ENCODE measurements around the gene GPR142. TPM values are rescaled to one million over a fixed set of nuclear protein-coding genes. Genes with fewer than 3 reads are reported as not detected.
"Not testable (repeated sequence)": the region's sequence is repeated elsewhere in the genome, so short reads cannot be mapped to it uniquely, and the experiment has no call there.

The GPR142 gene
- total RNA-seq, 2 experiments from 2014 or later, result not detected

DNA sequence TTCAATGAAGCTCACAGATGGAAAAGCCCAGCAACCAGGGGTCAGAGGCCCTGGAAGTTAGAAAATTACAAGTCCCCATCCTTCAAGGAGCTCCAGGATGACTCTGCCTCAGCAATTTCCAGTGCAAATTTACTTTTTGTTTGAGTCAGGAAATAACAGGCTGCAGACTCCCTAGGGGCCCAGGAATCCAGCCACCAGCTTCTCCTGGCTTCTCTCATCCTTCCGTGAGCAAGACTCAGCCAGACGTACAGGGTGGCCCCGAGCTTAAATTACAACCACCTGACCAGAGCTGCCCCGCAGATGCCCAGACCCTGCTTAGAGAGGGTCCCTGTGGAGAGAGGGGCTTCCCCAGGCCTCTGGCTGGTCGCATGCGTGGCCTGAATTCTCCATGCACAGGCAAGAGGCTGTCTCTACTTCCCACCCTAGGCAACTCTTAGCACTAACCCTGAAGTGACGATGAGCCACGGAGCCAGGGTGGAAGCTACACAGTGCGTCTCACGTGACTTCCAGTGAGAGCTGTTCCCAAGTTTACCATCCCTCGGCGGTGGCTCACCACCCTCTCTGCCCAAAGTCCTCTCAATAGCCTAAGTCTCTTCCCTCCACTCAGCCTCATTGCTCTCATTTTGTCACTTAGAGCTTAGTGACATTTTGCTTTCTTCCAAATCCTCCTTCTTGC lies 27.1 kb downstream of the GPR142 start:
- Mint-ChIP-seq H3K9me3 (no peaks in the 10 kb centered on the region), H3K4me1 (no peaks in the 10 kb centered on the region), H3K27me3 (peaks cover 13% of the 10 kb centered on the region), H3K4me3 (no peak overlapping the region), H3K27ac (no peak overlapping the region), H3K36me3 (ENCODE audit: low read depth) (no peaks in the 10 kb centered on the region)
- ChIA-PET POLR2A (no interaction called here), CTCF (interaction anchor here (0.6 to 1.4 kb wide), 3 partner anchors 15 to 135 kb away, joined by 4 to 6 read pairs (median 4); no protein-coding TSS in a partner anchor)
- no peak for DNase-seq

GRCh38 chr17:74394977-74395376 lies 27.7 kb downstream of the GPR142 start:
- ChIA-PET POLR2A (no interaction called here), CTCF (interaction anchor here (1.4 kb wide), 1 partner anchor 16 kb away, joined by 4 read pairs; no protein-coding TSS in a partner anchor)
- peaks cover 9% of the 10 kb centered on the region for H3K27me3 Mint-ChIP-seq
- no peak overlapping the region for H3K4me3 Mint-ChIP-seq
- DNase-seq, result no peak
- H3K27ac Mint-ChIP-seq, result no peak overlapping the region
- no peaks in the 10 kb centered on the region for H3K9me3 Mint-ChIP-seq
- no peaks in the 10 kb centered on the region for H3K4me1 Mint-ChIP-seq
- no peaks in the 10 kb centered on the region for H3K36me3 Mint-ChIP-seq (ENCODE audit: low read depth)

DNA sequence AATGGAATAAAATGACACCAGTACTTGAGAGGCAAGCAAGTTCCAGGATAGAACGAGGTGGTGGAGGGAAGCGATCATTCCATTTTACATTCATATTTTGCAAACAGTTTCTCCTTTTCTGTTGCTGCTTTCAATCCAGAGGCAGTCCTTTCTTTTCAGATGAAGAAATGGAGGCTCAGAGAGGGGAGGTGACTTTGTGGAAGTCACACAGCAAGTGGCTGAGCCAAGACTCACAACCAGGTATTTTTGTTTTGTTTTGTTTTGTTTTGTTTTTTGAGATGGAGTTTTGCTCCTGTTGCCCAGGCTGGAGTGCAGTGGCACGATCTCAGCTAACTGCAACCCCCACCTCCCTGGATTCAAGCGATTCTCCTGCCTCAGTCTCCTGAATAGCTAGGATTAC lies 29.3 kb downstream of the GPR142 start:
- ChIA-PET CTCF (interaction anchor here (0.7 kb wide), 1 partner anchor 524 kb away, joined by 3 read pairs; no protein-coding TSS in a partner anchor), POLR2A (no interaction called here)

DNA sequence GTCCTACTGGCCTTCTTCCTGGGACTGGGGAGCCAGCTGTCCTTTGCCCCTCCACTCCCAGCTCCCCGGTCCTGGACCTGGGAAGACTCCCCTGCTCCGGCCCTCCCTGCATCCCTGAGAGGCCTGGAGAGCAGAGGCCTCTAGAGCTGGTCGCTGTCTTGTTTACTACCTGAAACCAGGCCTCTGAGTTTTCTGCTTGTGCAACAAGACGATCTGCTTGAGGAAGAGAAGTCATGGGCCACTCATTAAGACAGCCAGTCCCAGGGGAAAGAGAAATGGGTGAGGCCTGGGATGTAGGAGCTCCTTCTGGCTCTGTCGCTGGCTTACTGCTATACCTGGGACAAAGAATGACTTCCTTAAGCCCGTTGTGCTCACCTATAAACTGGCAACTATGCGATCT lies 34.7 kb downstream of the GPR142 start:
- Mint-ChIP-seq H3K27me3 (peaks cover 10% of the 10 kb centered on the region), H3K27ac (no peak overlapping the region), H3K36me3 (ENCODE audit: low read depth) (no peaks in the 10 kb centered on the region), H3K9me3 (no peaks in the 10 kb centered on the region), H3K4me1 (peaks cover under 1% of the 10 kb centered on the region), H3K4me3 (no peak overlapping the region)
- no peak for DNase-seq
- ChIA-PET POLR2A (no interaction called here), CTCF (interaction anchor here (0.7 to 1.6 kb wide), 3 partner anchors 9 to 180 kb away, joined by 3 to 5 read pairs (median 4); no protein-coding TSS in a partner anchor)

More for the DNA sequence above, 29.3 kb downstream of the GPR142 start:
- Mint-ChIP-seq H3K27ac (no peak overlapping the region), H3K4me3 (no peak overlapping the region), H3K27me3 (peaks cover 10% of the 10 kb centered on the region), H3K9me3 (no peaks in the 10 kb centered on the region), H3K36me3 (ENCODE audit: low read depth) (no peaks in the 10 kb centered on the region), H3K4me1 (no peaks in the 10 kb centered on the region)
- DNase-seq, result no peak

GRCh38 chr17:74403512-74404137 lies 36.3 kb downstream of the GPR142 start:
- H3K4me3 Mint-ChIP-seq, result no peak overlapping the region
- no peaks in the 10 kb centered on the region for H3K36me3 Mint-ChIP-seq (ENCODE audit: low read depth)
- H3K27me3 Mint-ChIP-seq, result peaks cover 10% of the 10 kb centered on the region
- no peaks in the 10 kb centered on the region for H3K9me3 Mint-ChIP-seq
- ChIA-PET CTCF (interaction anchor here (0.7 to 1.6 kb wide), 3 partner anchors 19 to 51 kb away, joined by 3 to 4 read pairs (median 3); no protein-coding TSS in a partner anchor), POLR2A (no interaction called here)
- H3K27ac Mint-ChIP-seq, result no peak overlapping the region
- no peak for DNase-seq
- H3K4me1 Mint-ChIP-seq, result peaks cover 1% of the 10 kb centered on the region

DNA sequence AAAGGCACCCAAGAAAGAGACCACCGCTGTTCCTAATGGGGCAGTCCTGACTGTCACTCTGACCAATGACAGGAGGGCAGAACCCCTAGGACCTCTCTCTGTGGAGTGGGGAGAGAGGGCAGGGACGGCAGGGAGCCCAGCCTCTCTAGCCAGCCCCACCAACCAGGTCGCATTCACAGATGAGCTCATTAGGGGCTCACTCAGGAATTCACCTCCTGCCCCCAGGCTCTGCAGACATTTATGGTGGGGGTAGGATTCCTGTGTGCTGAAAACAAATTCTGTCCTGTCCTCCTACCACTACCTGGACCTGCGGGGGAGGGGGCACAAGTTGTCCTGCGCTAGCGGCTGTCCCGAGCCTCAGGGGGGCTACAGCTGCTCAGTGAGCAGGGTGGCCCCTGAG lies 36.9 kb downstream of the GPR142 start:
- no peak for DNase-seq
- ChIA-PET CTCF (interaction anchor here (1.1 kb wide), 1 partner anchor 19 kb away, joined by 3 read pairs; no protein-coding TSS in a partner anchor), POLR2A (no interaction called here)
- Mint-ChIP-seq H3K36me3 (ENCODE audit: low read depth) (no peaks in the 10 kb centered on the region), H3K4me3 (no peak overlapping the region), H3K9me3 (no peaks in the 10 kb centered on the region), H3K4me1 (peaks cover 1% of the 10 kb centered on the region), H3K27ac (no peak overlapping the region), H3K27me3 (peaks cover 4% of the 10 kb centered on the region)

DNA sequence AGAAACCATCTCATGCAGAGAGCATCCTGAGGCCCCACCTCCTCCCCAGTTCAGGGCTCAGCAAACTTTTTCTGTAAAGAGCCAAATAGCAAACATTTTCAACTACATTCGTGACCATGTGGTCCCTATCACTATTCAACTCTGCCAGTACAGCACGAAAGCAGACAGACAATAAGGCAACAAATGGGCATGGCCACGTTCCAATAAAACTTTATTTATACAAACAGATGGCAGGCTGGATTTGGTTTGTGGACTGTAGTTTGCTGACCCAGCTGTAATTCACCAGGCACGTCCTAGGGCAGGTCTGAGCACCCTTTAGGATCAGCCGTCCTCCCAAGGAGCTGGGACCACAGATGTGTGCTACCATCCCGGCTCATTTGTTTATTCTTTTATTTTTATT lies 37.5 kb downstream of the GPR142 start:
- Mint-ChIP-seq H3K27ac (no peak overlapping the region), H3K27me3 (peaks cover 2% of the 10 kb centered on the region), H3K36me3 (ENCODE audit: low read depth) (no peaks in the 10 kb centered on the region), H3K4me3 (no peak overlapping the region), H3K9me3 (no peaks in the 10 kb centered on the region), H3K4me1 (peaks cover 1% of the 10 kb centered on the region)
- no peak for DNase-seq
- CTCF ChIA-PET, result interaction anchor here (1.1 kb wide), 1 partner anchor 20 kb away, joined by 3 read pairs; no protein-coding TSS in a partner anchor
- POLR2A ChIA-PET, result interaction anchor here (0.7 kb wide), 1 partner anchor 77 kb away, joined by 3 read pairs; no protein-coding TSS in a partner anchor

- not testable (repeated sequence) for H3K27ac Mint-ChIP-seq; H3K27me3 Mint-ChIP-seq; H3K9me3 Mint-ChIP-seq; H3K36me3 Mint-ChIP-seq (ENCODE audit: low read depth); H3K4me1 Mint-ChIP-seq; H3K4me3 Mint-ChIP-seq; DNase-seq
- CTCF ChIA-PET, result interaction anchor here (1.1 to 1.4 kb wide), 2 partner anchors 26 to 37 kb away, joined by 4 to 5 read pairs; no protein-coding TSS in a partner anchor
- POLR2A ChIA-PET, result interaction anchor here (0.7 kb wide), 1 partner anchor 77 kb away, joined by 3 read pairs; no protein-coding TSS in a partner anchor
Observed at GRCh38 chr17:74405311-74405710, 38.0 kb downstream of the GPR142 start.

GRCh38 chr17:74407384-74407783 lies 40.1 kb downstream of the GPR142 start:
- H3K4me1 Mint-ChIP-seq, result peaks cover 1% of the 10 kb centered on the region
- DNase-seq, result no peak
- ChIA-PET CTCF (no interaction called here), POLR2A (interaction anchor here (0.5 kb wide), 1 partner anchor 109 kb away, joined by 4 read pairs; no protein-coding TSS in a partner anchor)
- H3K27ac Mint-ChIP-seq, result no peak overlapping the region
- H3K27me3 Mint-ChIP-seq, result peaks cover 2% of the 10 kb centered on the region
- H3K36me3 Mint-ChIP-seq (ENCODE audit: low read depth), result no peaks in the 10 kb centered on the region
- no peak overlapping the region for H3K4me3 Mint-ChIP-seq
- no peaks in the 10 kb centered on the region for H3K9me3 Mint-ChIP-seq

GRCh38 chr17:74408262-74408661 lies 41.0 kb downstream of the GPR142 start:
- no peak overlapping the region for H3K27ac Mint-ChIP-seq
- no peak overlapping the region for H3K4me3 Mint-ChIP-seq
- DNase-seq, result no peak
- H3K36me3 Mint-ChIP-seq (ENCODE audit: low read depth), result no peaks in the 10 kb centered on the region
- POLR2A ChIA-PET, result no interaction called here
- CTCF ChIA-PET, result no interaction called here
- H3K9me3 Mint-ChIP-seq, result no peaks in the 10 kb centered on the region
- H3K27me3 Mint-ChIP-seq, result peaks cover 2% of the 10 kb centered on the region
- peaks cover 1% of the 10 kb centered on the region for H3K4me1 Mint-ChIP-seq

DNA sequence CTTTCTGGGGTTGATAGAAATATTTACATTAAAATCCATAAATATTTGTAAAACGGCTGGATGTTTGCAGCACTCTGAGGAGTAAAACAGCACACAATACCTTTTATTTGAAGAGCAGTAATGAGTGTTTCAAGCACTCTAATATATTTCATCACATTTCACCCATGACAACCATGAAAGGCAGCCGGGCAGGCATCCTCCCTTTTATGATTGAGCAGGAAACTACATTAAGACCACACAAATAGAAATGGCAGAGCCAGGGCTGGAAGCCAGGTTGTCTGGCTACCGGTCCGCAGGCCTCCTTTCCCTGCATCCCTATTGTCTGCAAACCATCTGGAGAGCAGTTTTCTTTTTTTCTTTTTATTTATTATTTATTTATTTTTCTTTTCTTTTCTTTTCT lies 41.5 kb downstream of the GPR142 start:
- no peaks in the 10 kb centered on the region for H3K36me3 Mint-ChIP-seq (ENCODE audit: low read depth)
- peaks cover 1% of the 10 kb centered on the region for H3K4me1 Mint-ChIP-seq
- H3K27me3 Mint-ChIP-seq, result peaks cover 2% of the 10 kb centered on the region
- no peak overlapping the region for H3K4me3 Mint-ChIP-seq
- POLR2A ChIA-PET, result no interaction called here
- CTCF ChIA-PET, result interaction anchor here (2.2 kb wide), 1 partner anchor 30 kb away, joined by 4 read pairs; no protein-coding TSS in a partner anchor
- no peak for DNase-seq
- H3K27ac Mint-ChIP-seq, result no peak overlapping the region
- no peaks in the 10 kb centered on the region for H3K9me3 Mint-ChIP-seq

DNA sequence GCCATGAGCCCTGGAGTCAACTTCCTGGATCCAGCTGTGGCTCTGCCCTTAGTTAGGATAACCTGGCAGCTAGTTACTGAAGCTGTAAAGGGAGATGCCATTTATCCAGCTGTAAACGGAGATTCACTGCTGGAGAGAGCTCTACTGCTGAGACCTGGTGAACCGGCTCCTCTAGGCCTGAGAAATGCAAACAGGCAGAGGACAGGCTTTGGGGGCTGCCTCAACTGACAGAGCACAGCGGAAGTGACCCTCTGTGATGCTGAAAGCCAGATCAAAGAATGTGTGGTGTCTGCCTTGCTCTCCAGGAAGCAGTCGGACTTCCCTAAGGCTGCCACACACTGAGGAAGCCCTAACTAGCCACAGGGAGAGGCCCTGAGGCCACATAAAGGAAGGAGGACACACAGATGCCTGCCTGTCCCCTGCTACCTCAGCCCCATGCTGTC lies 42.7 kb downstream of the GPR142 start:
- peaks cover 1% of the 10 kb centered on the region for H3K4me1 Mint-ChIP-seq
- peaks cover 2% of the 10 kb centered on the region for H3K27me3 Mint-ChIP-seq
- no peak for DNase-seq
- POLR2A ChIA-PET, result no interaction called here
- CTCF ChIA-PET, result interaction anchor here (2.2 kb wide), 1 partner anchor 31 kb away, joined by 4 read pairs; no protein-coding TSS in a partner anchor
- H3K9me3 Mint-ChIP-seq, result no peaks in the 10 kb centered on the region
- no peaks in the 10 kb centered on the region for H3K36me3 Mint-ChIP-seq (ENCODE audit: low read depth)
- no peak overlapping the region for H3K4me3 Mint-ChIP-seq
- no peak overlapping the region for H3K27ac Mint-ChIP-seq

GRCh38 chr17:74412581-74412980 lies 45.3 kb downstream of the GPR142 start:
- CTCF ChIA-PET, result interaction anchor here (1.0 kb wide), 1 partner anchor 31 kb away, joined by 3 read pairs; no protein-coding TSS in a partner anchor
- POLR2A ChIA-PET, result no interaction called here
- Mint-ChIP-seq H3K27me3 (peaks cover 4% of the 10 kb centered on the region), H3K9me3 (no peaks in the 10 kb centered on the region), H3K27ac (no peak overlapping the region), H3K4me1 (no peaks in the 10 kb centered on the region), H3K4me3 (no peak overlapping the region), H3K36me3 (ENCODE audit: low read depth) (no peaks in the 10 kb centered on the region)
- DNase-seq, result no peak

All from activated CD4-positive, alpha-beta T cell treated with anti-CD3 and anti-CD28 coated beads, Interleukin-2, amount 10 ng/mL, durations not matched to agents 7 days and 5 days (primary cell).